Left ventricle myocardium inferior (tissue), 1 donor: ENCODE data around the gene MEF2D. TPM values are rescaled to one million over a fixed set of nuclear protein-coding genes. Genes with fewer than 3 reads are reported as not detected.
A peak's percentile ranks its signal among the peaks of the same experiment; 100 is the strongest.

Experiments used
- DNase-seq: peaks from one replicate; pipeline ENCODE4 v3.0.0-alpha.2; 2020
- H3K27ac ChIP-seq: fragments of 200-600 bp; replicated peaks from 2 replicates; pipeline ENCODE4 v1.8.0; 2021
- H3K27me3 ChIP-seq: fragments of 200-600 bp; 2 replicates; pipeline ENCODE4 v1.8.0; 2021; ENCODE audit warnings: low read depth
- H3K36me3 ChIP-seq: fragments of 200-600 bp; 2 replicates; pipeline ENCODE4 v1.8.0; 2021
- H3K4me1 ChIP-seq: fragments of 200-600 bp; 2 replicates; pipeline ENCODE4 v1.8.0; 2021
- H3K4me3 ChIP-seq: fragments of 200-600 bp; 2 replicates; pipeline ENCODE4 v1.8.0; 2021; ENCODE audit warnings: mild to moderate bottlenecking, moderate library complexity
- H3K9me3 ChIP-seq: fragments of 200-600 bp; replicated peaks from 2 replicates; pipeline ENCODE4 v1.8.0; 2021
- intact Hi-C: fragments of 100-400 bp; cut with micrococcal nuclease; formaldehyde crosslinking; loops from one replicate; pipeline ENCODE4 v1.11.0; 2022
- total RNA-seq: library from RNA; stranded (reverse); fragmentation: NEBNext Ultra II Directional; extraction: Animal tissue kit (Norgen Biotek cat#: 25700); gene quantifications from one replicate; pipeline ENCODE4 v1.2.1, GENCODE V29; 2021
- TF ChIP-seq, protein P1 (sequence below): fragments of 200-600 bp; IDR thresholded peaks from 2 replicates; pipeline ENCODE4 v1.8.0; 2021; ENCODE audit warnings: antibody characterized with exemption, mild to moderate bottlenecking, borderline replicate concordance
- donor health status: DM: no; HTN: yes; CAD: no; lungs with severe emphysema.

The MEF2D gene
- total RNA-seq, 1 donor from 2014 or later = 96.8 TPM

DNA sequence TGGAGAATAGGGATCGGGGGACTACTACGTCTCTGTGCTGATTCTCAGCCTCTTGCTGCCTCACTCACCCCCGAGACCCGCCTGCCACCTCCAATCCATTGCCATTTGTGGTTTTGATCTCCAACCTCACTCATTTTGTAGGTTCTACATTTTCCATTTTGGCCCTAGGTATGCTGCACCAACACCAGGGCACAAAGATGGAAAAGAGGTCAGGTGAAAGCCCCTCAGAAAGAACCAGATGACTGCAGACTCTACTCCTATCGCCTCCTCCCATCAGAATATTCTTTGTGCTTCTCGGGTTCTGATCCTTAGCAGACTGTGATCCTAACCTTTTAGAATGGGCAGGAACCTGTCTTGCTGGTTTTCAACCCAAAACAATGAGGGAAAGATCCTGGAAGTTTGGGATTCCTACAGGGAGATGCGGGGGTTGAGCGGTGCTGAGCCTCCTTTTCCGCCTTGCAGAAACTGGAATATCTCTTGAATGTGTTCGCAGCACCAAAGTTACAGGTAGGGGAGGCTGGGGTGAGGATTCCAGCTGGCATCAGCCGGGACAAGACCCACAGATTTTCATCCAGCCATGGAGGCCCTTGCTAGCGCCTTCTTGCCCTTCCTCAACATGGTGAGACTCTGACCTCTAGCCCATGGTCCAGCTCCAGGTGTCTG is 78.5 kb downstream of the MEF2D start:
- H3K9me3 ChIP-seq = no peaks in the 10 kb centered on the region
- H3K27me3 ChIP-seq = peaks cover 100% of the 10 kb centered on the region
- DNase-seq = no peak
- H3K4me1 ChIP-seq = peaks cover 30% of the 10 kb centered on the region
- intact Hi-C loops = no loop called here
- peak overlapping the region; percentile 60 for H3K4me3 ChIP-seq
- H3K27ac ChIP-seq = no peak overlapping the region
- no peaks in the 10 kb centered on the region for H3K36me3 ChIP-seq
- TF ChIP-seq, protein P1, sequence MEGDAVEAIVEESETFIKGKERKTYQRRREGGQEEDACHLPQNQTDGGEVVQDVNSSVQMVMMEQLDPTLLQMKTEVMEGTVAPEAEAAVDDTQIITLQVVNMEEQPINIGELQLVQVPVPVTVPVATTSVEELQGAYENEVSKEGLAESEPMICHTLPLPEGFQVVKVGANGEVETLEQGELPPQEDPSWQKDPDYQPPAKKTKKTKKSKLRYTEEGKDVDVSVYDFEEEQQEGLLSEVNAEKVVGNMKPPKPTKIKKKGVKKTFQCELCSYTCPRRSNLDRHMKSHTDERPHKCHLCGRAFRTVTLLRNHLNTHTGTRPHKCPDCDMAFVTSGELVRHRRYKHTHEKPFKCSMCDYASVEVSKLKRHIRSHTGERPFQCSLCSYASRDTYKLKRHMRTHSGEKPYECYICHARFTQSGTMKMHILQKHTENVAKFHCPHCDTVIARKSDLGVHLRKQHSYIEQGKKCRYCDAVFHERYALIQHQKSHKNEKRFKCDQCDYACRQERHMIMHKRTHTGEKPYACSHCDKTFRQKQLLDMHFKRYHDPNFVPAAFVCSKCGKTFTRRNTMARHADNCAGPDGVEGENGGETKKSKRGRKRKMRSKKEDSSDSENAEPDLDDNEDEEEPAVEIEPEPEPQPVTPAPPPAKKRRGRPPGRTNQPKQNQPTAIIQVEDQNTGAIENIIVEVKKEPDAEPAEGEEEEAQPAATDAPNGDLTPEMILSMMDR = no peak

DNA sequence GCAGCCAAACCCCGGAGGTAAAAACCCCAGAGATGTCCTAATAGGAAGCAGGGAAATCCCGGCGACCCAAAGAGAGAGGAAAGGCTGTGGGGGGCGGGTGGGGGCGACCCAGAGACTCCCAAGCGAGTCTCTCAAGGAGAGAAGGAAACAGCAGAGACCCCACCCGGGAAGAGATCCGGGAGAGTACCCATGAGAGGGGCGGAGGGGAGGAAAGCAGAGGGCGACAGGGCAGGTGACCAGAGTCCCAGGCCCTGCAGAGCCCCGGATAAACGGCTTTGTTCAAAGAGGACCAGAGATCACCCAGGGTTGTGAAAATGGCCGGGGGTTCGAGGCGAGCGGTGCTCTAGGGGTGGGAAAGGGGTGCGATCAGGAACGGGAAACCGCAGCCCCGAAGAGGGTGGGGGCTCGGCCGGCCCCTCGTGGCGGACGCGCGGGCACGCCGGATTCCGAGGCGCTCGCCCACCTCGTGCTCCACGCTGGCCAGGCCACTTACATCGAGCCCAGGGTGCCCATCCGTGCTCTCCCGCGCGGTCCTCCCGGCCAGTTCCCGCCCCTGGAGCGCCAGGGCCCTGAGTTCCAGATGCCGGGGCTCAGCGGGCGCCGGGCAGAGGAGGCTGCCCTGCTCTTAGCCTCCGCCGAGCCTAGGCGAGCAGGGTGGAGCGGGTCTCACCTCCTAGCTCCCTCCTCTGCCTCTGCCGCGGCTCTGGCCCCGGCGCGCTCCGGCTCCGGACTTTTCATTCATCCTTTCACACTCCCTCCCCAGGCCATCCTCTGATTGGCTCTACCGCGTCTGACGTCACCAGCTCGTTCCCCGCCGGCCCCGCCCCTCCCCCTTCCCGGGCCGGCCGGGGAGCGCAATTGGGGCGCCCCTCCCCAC is 79.3 kb downstream of the MEF2D start:
- Histone ChIP-seq H3K4me1 (peaks cover 30% of the 10 kb centered on the region), H3K9me3 (no peaks in the 10 kb centered on the region), H3K27me3 (peaks cover 100% of the 10 kb centered on the region), H3K4me3 (peak overlapping the region; percentile 60), H3K27ac (no peak overlapping the region), H3K36me3 (no peaks in the 10 kb centered on the region)
- DNase-seq = peak; percentile 72
- intact Hi-C loops = no loop called here
- TF ChIP-seq, protein P1 = no peak

DNA sequence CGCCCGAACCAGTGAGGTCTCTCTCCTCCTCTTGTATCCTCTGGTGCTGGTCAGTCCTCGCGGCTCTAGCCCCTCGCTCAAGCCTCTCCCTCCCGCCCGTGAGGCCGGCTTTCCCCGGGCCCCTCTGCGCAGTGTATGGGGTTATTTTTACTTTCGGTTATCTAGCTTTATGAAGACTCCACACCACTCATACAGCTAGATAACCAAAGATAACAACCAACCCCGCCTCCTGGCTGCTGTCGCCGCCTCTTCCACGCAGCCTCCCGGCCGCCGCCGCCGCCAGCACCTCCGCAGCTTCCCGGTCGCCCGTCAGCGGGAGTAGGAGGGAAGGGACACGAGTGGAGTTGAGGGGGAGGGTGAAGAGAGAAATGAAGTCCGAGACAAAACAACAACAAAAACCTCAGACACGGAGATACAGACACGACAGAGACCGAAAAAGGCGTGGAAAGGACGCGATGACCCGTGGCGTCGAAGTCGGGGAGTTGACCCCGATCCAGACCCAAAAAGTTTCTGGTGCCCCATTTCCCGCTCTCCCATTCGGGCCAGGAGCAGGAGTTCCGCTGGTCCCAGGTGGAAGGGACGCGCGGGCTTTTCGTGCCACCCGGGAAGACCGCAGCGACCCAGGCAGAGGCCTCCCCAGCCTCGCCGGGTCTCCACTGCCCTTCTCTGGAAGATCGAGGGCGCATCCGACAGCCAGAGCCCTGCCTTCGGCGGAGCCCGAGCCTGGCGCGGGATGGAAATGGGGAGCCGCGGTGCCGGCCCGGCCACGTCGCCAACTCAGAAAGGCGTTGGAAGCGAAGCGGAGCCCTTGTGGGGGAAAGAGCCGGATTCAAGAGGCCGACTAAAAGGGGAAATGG is 80.1 kb downstream of the MEF2D start:
- Histone ChIP-seq H3K4me3 (peak overlapping the region; percentile 60), H3K27me3 (peaks cover 100% of the 10 kb centered on the region)
- intact Hi-C loops = no loop called here

DNA sequence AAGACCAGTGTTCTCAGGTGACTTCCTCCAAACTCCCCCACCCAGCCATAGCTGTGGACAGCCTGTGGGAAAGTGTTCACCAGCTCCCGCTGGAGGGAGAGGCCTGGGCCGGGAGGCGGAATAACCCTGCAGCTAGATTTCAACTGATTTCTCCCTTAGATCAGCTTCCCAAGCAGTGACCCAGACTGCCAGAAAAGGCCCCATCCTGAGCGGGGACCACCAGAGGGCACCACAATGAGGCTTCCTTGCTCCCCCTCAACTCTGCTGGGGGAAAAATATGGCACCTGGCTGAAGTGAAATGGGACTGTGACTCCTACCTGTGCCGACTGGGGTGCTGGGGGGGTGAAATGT is 80.7 kb downstream of the MEF2D start:
- no peak for DNase-seq
- Histone ChIP-seq H3K27me3 (peaks cover 100% of the 10 kb centered on the region), H3K9me3 (no peaks in the 10 kb centered on the region), H3K27ac (no peak overlapping the region), H3K36me3 (no peaks in the 10 kb centered on the region), H3K4me3 (peak overlapping the region; percentile 60), H3K4me1 (peaks cover 30% of the 10 kb centered on the region)
- TF ChIP-seq, protein P1 = no peak
- intact Hi-C loops = no loop called here

More for the DNA sequence above, 80.1 kb downstream of the MEF2D start:
- H3K27ac ChIP-seq = no peak overlapping the region
- DNase-seq = no peak
- peaks cover 30% of the 10 kb centered on the region for H3K4me1 ChIP-seq
- H3K9me3 ChIP-seq = no peaks in the 10 kb centered on the region
- TF ChIP-seq, protein P1 = no peak
- no peaks in the 10 kb centered on the region for H3K36me3 ChIP-seq

DNA sequence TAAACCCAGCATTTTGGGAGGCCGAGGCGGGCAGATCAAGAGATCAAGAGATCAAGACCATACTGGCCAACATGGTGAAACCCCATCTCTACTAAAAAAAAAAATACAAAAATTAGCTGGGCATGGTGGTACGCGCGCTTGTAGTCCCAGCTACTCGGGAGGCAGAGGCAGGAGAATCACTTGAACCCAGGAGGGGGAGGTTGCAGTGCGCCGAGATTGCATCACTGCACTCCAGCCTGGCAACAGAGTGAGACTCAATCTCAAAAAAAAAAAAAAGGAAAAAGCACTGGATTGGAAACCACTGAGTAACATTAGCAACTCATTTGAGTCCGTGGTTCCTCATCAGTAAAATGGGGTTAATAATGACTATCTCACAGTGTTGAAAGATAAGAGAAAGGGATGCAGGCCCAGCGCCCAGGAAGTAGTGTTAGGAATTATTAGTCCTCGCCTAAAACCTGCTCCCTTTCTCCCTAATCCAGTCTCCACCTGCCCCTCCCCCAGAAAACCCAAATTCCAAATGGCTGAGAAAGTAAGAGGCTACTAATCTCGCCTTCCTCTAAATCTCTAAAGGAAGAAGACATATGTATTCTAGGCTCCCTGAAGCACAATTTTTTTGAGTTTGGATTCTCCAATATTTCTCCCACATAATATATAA is 82.0 kb downstream of the MEF2D start:
- no peak for DNase-seq
- Histone ChIP-seq H3K27me3 (peaks cover 100% of the 10 kb centered on the region), H3K9me3 (no peaks in the 10 kb centered on the region), H3K4me3 (no peak overlapping the region), H3K4me1 (peaks cover 30% of the 10 kb centered on the region), H3K36me3 (no peaks in the 10 kb centered on the region), H3K27ac (no peak overlapping the region)
- TF ChIP-seq, protein P1 = no peak
- intact Hi-C loops = no loop called here
